GM12872 (cell line): Measurements from ENCODE around the gene ALKBH2.

Experiments used
- CTCF ChIP-seq: IDR thresholded peaks from 3 replicates; pipeline ENCODE4 v1.5.1; 2011; ENCODE audit warnings: low read depth, mild to moderate bottlenecking, low read length, moderate library complexity; ENCODE audit not compliant: insufficient read depth

The ALKBH2 gene

DNA sequence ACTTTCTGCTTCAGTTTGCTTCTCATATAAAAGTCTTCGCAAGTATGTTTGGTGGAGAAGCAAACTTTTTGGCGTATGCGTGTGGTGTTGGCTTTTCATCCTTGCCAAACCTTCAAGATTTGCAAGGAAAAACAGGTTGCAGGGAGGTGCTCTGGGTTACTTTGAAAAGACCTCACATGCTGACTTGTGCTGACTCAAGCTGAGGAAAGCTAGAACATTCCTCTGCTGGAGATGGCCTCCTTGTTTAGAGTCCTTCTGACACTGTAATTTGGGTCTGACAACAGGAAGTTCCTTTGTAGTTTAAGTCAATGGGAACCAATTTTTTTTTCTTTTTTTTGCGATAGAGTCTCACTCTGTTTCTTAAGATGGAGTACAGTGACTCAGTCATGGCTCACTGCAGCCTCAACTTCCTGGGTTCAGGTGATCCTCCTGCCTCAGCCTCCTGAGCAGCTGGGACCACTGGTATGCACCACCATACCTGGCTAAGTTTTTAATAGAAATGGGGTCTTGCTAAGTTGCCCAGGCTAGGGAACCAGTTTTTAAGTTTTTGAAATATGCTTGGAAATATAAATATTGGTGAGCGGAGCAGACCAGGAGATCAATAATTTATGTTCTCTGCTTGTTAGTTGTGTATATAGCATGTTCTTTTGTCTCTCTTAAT, 20.5 kb upstream of the ALKBH2 start:
- no peak for TF ChIP-seq CTCF

- no peak for TF ChIP-seq CTCF
These were observed 19.6 kb upstream of the ALKBH2 start for GRCh38 chr12:109112720-109113465.

- no peak for TF ChIP-seq CTCF
These were observed 17.8 kb upstream of the ALKBH2 start for GRCh38 chr12:109110988-109111495.

- no peak for TF ChIP-seq CTCF
These were observed 16.6 kb upstream of the ALKBH2 start for GRCh38 chr12:109109746-109110350.

DNA sequence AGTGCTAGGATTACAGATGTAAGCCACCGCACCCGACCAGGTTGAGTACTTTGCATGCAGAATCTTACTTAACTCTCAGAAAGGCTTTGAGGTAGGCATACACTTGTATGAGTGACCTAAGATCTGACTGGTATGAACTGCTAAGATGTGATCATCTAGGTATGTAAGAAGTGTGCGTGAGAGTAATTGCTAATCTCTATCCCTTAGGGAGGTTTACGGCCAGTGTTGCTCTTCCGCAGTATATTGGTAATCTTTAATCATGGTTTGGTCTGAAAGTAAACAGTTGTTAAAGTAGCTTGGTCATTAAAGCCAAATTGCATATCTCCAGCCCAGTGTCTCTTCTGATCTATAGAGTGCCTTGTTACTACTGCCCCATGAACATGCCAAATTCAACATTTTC, 11.9 kb upstream of the ALKBH2 start:
- TF ChIP-seq CTCF, result no peak

DNA sequence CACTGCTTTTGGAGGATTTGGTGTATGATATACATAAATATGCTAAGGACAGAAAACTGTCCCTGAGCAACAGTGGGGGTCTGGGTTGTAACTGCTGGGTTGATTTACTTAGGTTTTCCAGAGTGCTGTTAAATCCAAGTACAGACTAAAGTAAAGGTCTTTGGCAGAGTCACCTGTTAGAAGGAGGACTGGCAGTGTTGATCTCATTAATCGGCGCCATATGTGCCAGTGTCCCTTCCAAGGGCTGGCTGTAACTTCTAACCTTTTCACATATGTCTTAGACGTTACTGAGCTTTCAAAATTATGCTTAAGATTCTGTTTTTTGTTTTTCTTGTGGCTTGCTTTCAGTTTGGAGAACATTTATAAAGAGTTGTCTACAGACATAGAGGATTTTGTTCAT, 9.2 kb upstream of the ALKBH2 start:
- no peak for TF ChIP-seq CTCF

DNA sequence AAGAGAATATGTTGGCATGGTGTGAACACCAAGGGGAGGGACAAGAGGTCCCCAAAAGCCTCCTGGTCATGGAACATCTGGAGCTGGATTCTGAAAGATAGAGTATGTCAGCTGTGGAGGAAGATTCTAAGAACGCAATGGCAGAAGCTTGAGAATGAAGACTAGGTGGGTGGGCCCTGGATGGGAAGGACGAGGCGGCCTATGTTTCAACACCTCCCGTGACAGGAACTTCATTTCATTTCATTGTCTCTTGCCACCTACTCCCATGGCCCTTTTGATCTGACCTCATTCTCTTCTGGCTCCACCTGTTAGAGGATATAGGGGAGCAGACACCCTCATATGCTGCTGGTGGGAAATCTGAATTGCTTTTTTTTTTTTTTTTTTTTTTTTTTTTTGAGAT, 7.5 kb upstream of the ALKBH2 start:
- no peak for TF ChIP-seq CTCF
